IMR-90 (cell line): ENCODE results near the gene LGALS14. TPM values are rescaled to one million over a fixed set of nuclear protein-coding genes. Genes with fewer than 3 reads are reported as not detected.

ENCODE experiments used
- ATAC-seq: fragments of 200-7000 bp; cut with Tn5 transposase; 2 replicates; pipeline ENCODE4 v1.9.1; 2020; ENCODE audit warnings: low read depth, mild to moderate bottlenecking, moderate library complexity
- BruUV-seq: library from RNA; stranded (reverse); fragments of 400-500 nt; replicated peaks from 2 replicates; lab custom pipeline; 2021; lab: Mats Ljungman, UMichigan
- CTCF ChIA-PET: fragments of 300-600 bp; formaldehyde crosslinking; extraction: SDS; loops from one replicate; lab custom pipeline; 2021; ENCODE audit warnings: antibody characterized with exemption; lab: Yijun Ruan, JAX
- POLR2A ChIA-PET: fragments of 300-600 bp; sonication (Branson Sonifier 250); formaldehyde crosslinking; loops from one replicate; lab custom pipeline; 2022; ENCODE audit warnings: antibody characterized with exemption; ENCODE audit not compliant: unreplicated experiment; lab: Charles Lee
- DNase-seq: peaks from one replicate; pipeline ENCODE4 v3.0.0; 2013
- H2AFZ ChIP-seq: replicated peaks from 2 replicates; pipeline ENCODE3; 2013; ENCODE audit warnings: low read length, mild to moderate bottlenecking; ENCODE audit not compliant: poor library complexity
- H2AK5ac ChIP-seq: 2 replicates; pipeline ENCODE4 v1.6.1; 2013; ENCODE audit warnings: low read depth, low read length, inconsistent platforms
- H2AK9ac ChIP-seq: replicated peaks from 2 replicates; pipeline ENCODE3; 2013; ENCODE audit warnings: mild to moderate bottlenecking, low read depth, low read length, moderate library complexity; ENCODE audit not compliant: poor library complexity
- H2BK120ac ChIP-seq: 2 replicates; pipeline ENCODE4 v1.6.1; 2013; ENCODE audit warnings: low read depth, low read length, inconsistent platforms
- H2BK15ac ChIP-seq: 3 replicates; pipeline ENCODE4 v1.6.1; 2013; ENCODE audit warnings: low read depth, low read length, inconsistent platforms
- H2BK20ac ChIP-seq: 2 replicates; pipeline ENCODE4 v1.6.1; 2013; ENCODE audit warnings: low read depth, mild to moderate bottlenecking, inconsistent platforms, low read length, moderate library complexity
- H2BK5ac ChIP-seq: 2 replicates; pipeline ENCODE4 v1.6.1; 2013; ENCODE audit warnings: mild to moderate bottlenecking, low read depth, low read length, inconsistent platforms; ENCODE audit not compliant: poor library complexity, severe bottlenecking
- H3K14ac ChIP-seq: replicated peaks from 2 replicates; pipeline ENCODE4 v1.6.1; 2013; ENCODE audit warnings: low read depth, low read length, inconsistent platforms
- H3K18ac ChIP-seq: 2 replicates; pipeline ENCODE4 v1.6.1; 2013; ENCODE audit warnings: low read depth, low read length, control low read depth
- H3K23ac ChIP-seq: 2 replicates; pipeline ENCODE4 v1.6.1; 2013; ENCODE audit warnings: low read depth, low read length, inconsistent platforms
- H3K27ac ChIP-seq: 2 replicates; pipeline ENCODE4 v1.5.1; 2013; ENCODE audit warnings: mild to moderate bottlenecking, control low read depth, low read length; ENCODE audit not compliant: insufficient read depth
- H3K27me3 ChIP-seq: 2 replicates; pipeline ENCODE4 v1.6.1; 2013; ENCODE audit warnings: low read length; ENCODE audit not compliant: control insufficient read depth, insufficient read depth
- H3K36me3 ChIP-seq: 2 replicates; pipeline ENCODE4 v1.6.1; 2013; ENCODE audit warnings: low read length, mixed read lengths; ENCODE audit not compliant: control insufficient read depth, insufficient read depth
- H3K4ac ChIP-seq: 2 replicates; pipeline ENCODE4 v1.6.1; 2013; ENCODE audit warnings: low read depth, low read length, inconsistent platforms
- H3K4me1 ChIP-seq: 2 replicates; pipeline ENCODE4 v1.6.1; 2013; ENCODE audit warnings: low read length, mixed read lengths; ENCODE audit not compliant: control insufficient read depth, insufficient read depth
- H3K4me2 ChIP-seq: 2 replicates; pipeline ENCODE4 v1.6.1; 2013; ENCODE audit warnings: low read depth, mild to moderate bottlenecking, control low read depth, low read length, moderate library complexity
- H3K4me3 ChIP-seq: 2 replicates; pipeline ENCODE4 v1.5.1; 2013; ENCODE audit warnings: low read depth, mild to moderate bottlenecking, control low read depth, low read length, moderate library complexity; ENCODE audit not compliant: insufficient read depth
- H3K56ac ChIP-seq: 2 replicates; pipeline ENCODE4 v1.6.1; 2013; ENCODE audit warnings: low read length, inconsistent platforms; ENCODE audit not compliant: insufficient read depth; ENCODE audit errors: extremely low read depth
- H3K79me1 ChIP-seq, 2 experiments: 2 replicates each; pipeline ENCODE4 v1.6.1; 2013; ENCODE audit warnings: low read length in 2 of 2, inconsistent platforms in 1 of 2, low read depth in 1 of 2
- H3K9ac ChIP-seq: 2 replicates; pipeline ENCODE4 v1.6.1; 2013; ENCODE audit warnings: low read depth, low read length, control low read depth
- H3K9me1 ChIP-seq: 2 replicates; pipeline ENCODE4 v1.6.1; 2013; ENCODE audit warnings: low read length, inconsistent platforms; ENCODE audit not compliant: insufficient read depth
- H3K9me3 ChIP-seq: 2 replicates; pipeline ENCODE4 v1.6.1; 2013; ENCODE audit warnings: low read length; ENCODE audit not compliant: control insufficient read depth, insufficient read depth
- H4K20me1 ChIP-seq: 2 replicates; pipeline ENCODE4 v1.6.1; 2013; ENCODE audit warnings: low read length, inconsistent platforms; ENCODE audit not compliant: insufficient read depth
- H4K5ac ChIP-seq: 2 replicates; pipeline ENCODE4 v1.6.1; 2013; ENCODE audit warnings: mild to moderate bottlenecking, low read depth, low read length, control low read depth
- H4K8ac ChIP-seq, 2 experiments: 2 replicates each; pipeline ENCODE4 v1.6.1; 2013; ENCODE audit warnings: low read depth in 2 of 2, low read length in 2 of 2, control low read depth in 1 of 2, inconsistent platforms in 1 of 2
- H4K91ac ChIP-seq: 2 replicates; pipeline ENCODE4 v1.6.1; 2013; ENCODE audit warnings: low read depth, low read length, inconsistent platforms; ENCODE audit not compliant: insufficient read depth
- BHLHE40 ChIP-seq: fragments of 150-350 bp; IDR thresholded peaks from 2 replicates; pipeline ENCODE4 v1.6.1; 2016; ENCODE audit warnings: mild to moderate bottlenecking, low read depth, low read length
- CEBPB ChIP-seq: IDR thresholded peaks from 2 replicates; pipeline ENCODE4 v1.6.1; 2012; ENCODE audit warnings: low read depth, low read length, improper control_type of control experiment
- CHD1 ChIP-seq: IDR thresholded peaks from 2 replicates; pipeline ENCODE4 v1.6.1; 2012; ENCODE audit warnings: low read depth, low read length, improper control_type of control experiment
- FOS ChIP-seq: fragments of 150-350 bp; IDR thresholded peaks from 2 replicates; pipeline ENCODE4 v1.6.1; 2016; ENCODE audit warnings: low read depth, low read length
- MAFK ChIP-seq: IDR thresholded peaks from 2 replicates; pipeline ENCODE4 v1.6.1; 2012; ENCODE audit warnings: low read depth, low read length, improper control_type of control experiment
- MAZ ChIP-seq: IDR thresholded peaks from 2 replicates; pipeline ENCODE4 v1.6.1; 2012; ENCODE audit warnings: low read depth, mild to moderate bottlenecking, low read length, improper control_type of control experiment, moderate library complexity, borderline replicate concordance
- MXI1 ChIP-seq: IDR thresholded peaks from 2 replicates; pipeline ENCODE4 v1.6.1; 2012; ENCODE audit warnings: low read depth, mild to moderate bottlenecking, low read length, moderate library complexity, borderline replicate concordance
- NFE2L2 ChIP-seq: fragments of 150-350 bp; IDR thresholded peaks from 2 replicates; pipeline ENCODE4 v1.6.1; 2016; ENCODE audit warnings: low read depth, mild to moderate bottlenecking, low read length
- POLR2A ChIP-seq: IDR thresholded peaks from 2 replicates; pipeline ENCODE4 v1.6.1; 2012; ENCODE audit warnings: mild to moderate bottlenecking, low read depth, low read length
- RAD21 ChIP-seq: IDR thresholded peaks from 2 replicates; pipeline ENCODE4 v1.6.1; 2012; ENCODE audit warnings: low read length, improper control_type of control experiment
- RCOR1 ChIP-seq: IDR thresholded peaks from 2 replicates; pipeline ENCODE4 v1.6.1; 2012; ENCODE audit warnings: mild to moderate bottlenecking, low read length, improper control_type of control experiment; ENCODE audit not compliant: insufficient replicate concordance
- RFX5 ChIP-seq: IDR thresholded peaks from 2 replicates; pipeline ENCODE4 v1.8.0; 2012; ENCODE audit warnings: low read depth, mild to moderate bottlenecking, low read length, moderate library complexity
- SMC3 ChIP-seq: fragments of 150-350 bp; IDR thresholded peaks from 2 replicates; pipeline ENCODE4 v1.6.1; 2016; ENCODE audit warnings: low read depth, mild to moderate bottlenecking, antibody characterized with exemption, low read length, moderate library complexity
- WGBS, 2 experiments: methylation state at CpG; one replicate each; pipeline versions ENCODE4 v1.1.5 to v1.1.7; 2013; ENCODE audit warnings: missing lambda C conversion rate in 2 of 2; ENCODE audit not compliant: insufficient read length in 1 of 2; ENCODE audit errors: extremely low coverage in 2 of 2; 5-methylcytosine and 5-hydroxymethylcytosine counted together
- dilution Hi-C: fragments of 300-500 bp; cut with HindIII; formaldehyde crosslinking; loops from one replicate; pipeline ENCODE4 v1.14.3; 2018; ENCODE audit warnings: low sequenced_read_pairs; ENCODE audit not compliant: unreplicated experiment
- in situ Hi-C: fragments of 300-500 bp; cut with MboI; formaldehyde crosslinking; loops from 3 replicates; pipeline ENCODE4 v1.14.3; 2019; ENCODE audit warnings: low sequenced_read_pairs, inconsistent platforms, mixed read lengths
- intact Hi-C: fragments of 100-400 bp; cut with micrococcal nuclease; formaldehyde crosslinking; loops from 2 replicates; pipeline ENCODE4 v1.10.0; 2022
- polyA plus RNA-seq, 3 experiments: library from polyadenylated mRNA; depleted of rRNA; stranded (reverse); fragments of >200 nt; gene quantifications; 2 replicates each; pipeline ENCODE4 v1.2.3, GENCODE V29; 2012; ENCODE audit warnings: low replicate concordance in 1 of 3
- total RNA-seq: library from RNA; depleted of rRNA; stranded (reverse); fragments of >200 nt; gene quantifications from 2 replicates; pipeline ENCODE4 v1.2.3, GENCODE V29; 2012
- TF ChIP-seq, protein P1 (sequence below): fragments of 150-350 bp; IDR thresholded peaks from 2 replicates; pipeline ENCODE4 v1.6.1; 2017; ENCODE audit warnings: mild to moderate bottlenecking, antibody characterized with exemption, low read length, low read depth
- TF ChIP-seq, protein P2 (sequence below): conservative IDR thresholded peaks from 2 replicates; pipeline ENCODE4 v1.5.1; 2012; ENCODE audit warnings: mild to moderate bottlenecking, low read depth, low read length, improper control_type of control experiment
- TF ChIP-seq, protein P3 (sequence below): fragments of 150-350 bp; IDR thresholded peaks from 2 replicates; pipeline ENCODE4 v1.6.1; 2016; ENCODE audit warnings: low read depth, mild to moderate bottlenecking, low read length, moderate library complexity, borderline replicate concordance

Gene LGALS14
- total and polyA plus RNA-seq, 2 of the 4 experiments (the other 2 are of a cell fraction), result not detected

GRCh38 chr19:39660661-39661060 is 43.6 kb upstream of the LGALS14 start:
- H2BK15ac ChIP-seq, result no peak overlapping the region
- no peaks in the 10 kb centered on the region for H3K9me3 ChIP-seq
- H2AK9ac ChIP-seq, result no peak overlapping the region
- ChIA-PET POLR2A (no interaction called here), CTCF (no interaction called here)
- H2BK5ac ChIP-seq, result no peak overlapping the region
- in situ Hi-C loops (no loop called here), intact Hi-C loops (no loop called here), dilution Hi-C loops (no loop called here)
- H3K18ac ChIP-seq, result no peak overlapping the region
- WGBS, 2 experiments, result no CpG with 5 or more reads among the region's 4 CpGs
- H3K9me1 ChIP-seq, result no peaks in the 10 kb centered on the region
- H3K4me2 ChIP-seq, result no peak overlapping the region
- no peak overlapping the region for H2AK5ac ChIP-seq
- no peaks in the 10 kb centered on the region for H3K4me1 ChIP-seq
- H3K23ac ChIP-seq, result no peak overlapping the region
- no peaks in the 10 kb centered on the region; the same call in 1 of the 2 replicates for H3K27me3 ChIP-seq
- no peak overlapping the region for H2BK120ac ChIP-seq
- no peak overlapping the region for H3K4ac ChIP-seq
- TF ChIP-seq RAD21 (no peak), POLR2A (no peak), FOS (no peak), SMC3 (no peak), MAZ (no peak), BHLHE40 (no peak), RFX5 (no peak), CHD1 (no peak), NFE2L2 (no peak), RCOR1 (no peak), MXI1 (no peak), MAFK (no peak), CEBPB (no peak)
- TF ChIP-seq, protein P1, sequence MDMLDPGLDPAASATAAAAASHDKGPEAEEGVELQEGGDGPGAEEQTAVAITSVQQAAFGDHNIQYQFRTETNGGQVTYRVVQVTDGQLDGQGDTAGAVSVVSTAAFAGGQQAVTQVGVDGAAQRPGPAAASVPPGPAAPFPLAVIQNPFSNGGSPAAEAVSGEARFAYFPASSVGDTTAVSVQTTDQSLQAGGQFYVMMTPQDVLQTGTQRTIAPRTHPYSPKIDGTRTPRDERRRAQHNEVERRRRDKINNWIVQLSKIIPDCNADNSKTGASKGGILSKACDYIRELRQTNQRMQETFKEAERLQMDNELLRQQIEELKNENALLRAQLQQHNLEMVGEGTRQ, result no peak
- TF ChIP-seq, protein P2, sequence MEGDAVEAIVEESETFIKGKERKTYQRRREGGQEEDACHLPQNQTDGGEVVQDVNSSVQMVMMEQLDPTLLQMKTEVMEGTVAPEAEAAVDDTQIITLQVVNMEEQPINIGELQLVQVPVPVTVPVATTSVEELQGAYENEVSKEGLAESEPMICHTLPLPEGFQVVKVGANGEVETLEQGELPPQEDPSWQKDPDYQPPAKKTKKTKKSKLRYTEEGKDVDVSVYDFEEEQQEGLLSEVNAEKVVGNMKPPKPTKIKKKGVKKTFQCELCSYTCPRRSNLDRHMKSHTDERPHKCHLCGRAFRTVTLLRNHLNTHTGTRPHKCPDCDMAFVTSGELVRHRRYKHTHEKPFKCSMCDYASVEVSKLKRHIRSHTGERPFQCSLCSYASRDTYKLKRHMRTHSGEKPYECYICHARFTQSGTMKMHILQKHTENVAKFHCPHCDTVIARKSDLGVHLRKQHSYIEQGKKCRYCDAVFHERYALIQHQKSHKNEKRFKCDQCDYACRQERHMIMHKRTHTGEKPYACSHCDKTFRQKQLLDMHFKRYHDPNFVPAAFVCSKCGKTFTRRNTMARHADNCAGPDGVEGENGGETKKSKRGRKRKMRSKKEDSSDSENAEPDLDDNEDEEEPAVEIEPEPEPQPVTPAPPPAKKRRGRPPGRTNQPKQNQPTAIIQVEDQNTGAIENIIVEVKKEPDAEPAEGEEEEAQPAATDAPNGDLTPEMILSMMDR, result no peak
- TF ChIP-seq, protein P3, sequence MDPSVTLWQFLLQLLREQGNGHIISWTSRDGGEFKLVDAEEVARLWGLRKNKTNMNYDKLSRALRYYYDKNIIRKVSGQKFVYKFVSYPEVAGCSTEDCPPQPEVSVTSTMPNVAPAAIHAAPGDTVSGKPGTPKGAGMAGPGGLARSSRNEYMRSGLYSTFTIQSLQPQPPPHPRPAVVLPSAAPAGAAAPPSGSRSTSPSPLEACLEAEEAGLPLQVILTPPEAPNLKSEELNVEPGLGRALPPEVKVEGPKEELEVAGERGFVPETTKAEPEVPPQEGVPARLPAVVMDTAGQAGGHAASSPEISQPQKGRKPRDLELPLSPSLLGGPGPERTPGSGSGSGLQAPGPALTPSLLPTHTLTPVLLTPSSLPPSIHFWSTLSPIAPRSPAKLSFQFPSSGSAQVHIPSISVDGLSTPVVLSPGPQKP, result no peak
- H3K14ac ChIP-seq, result no peak overlapping the region
- no peak for ATAC-seq
- DNase-seq, result no peak
- no peak overlapping the region for H4K5ac ChIP-seq
- H3K27ac ChIP-seq, result no peak overlapping the region
- no TSS peak for BruUV-seq
- H3K9ac ChIP-seq, result no peak overlapping the region
- no peak overlapping the region for H3K56ac ChIP-seq
- H3K79me1 ChIP-seq, result no peaks in the 10 kb centered on the region
- no peak overlapping the region for H2BK20ac ChIP-seq
- no peak overlapping the region for H2AFZ ChIP-seq
- H4K91ac ChIP-seq, result no peak overlapping the region
- H4K20me1 ChIP-seq, result no peaks in the 10 kb centered on the region
- H4K8ac ChIP-seq, result no peak overlapping the region
- H3K36me3 ChIP-seq, result no peaks in the 10 kb centered on the region
- no peak overlapping the region for H3K4me3 ChIP-seq
